ENCODE results near the gene CSNK1G1.

CSNK1G1 gene

DNA sequence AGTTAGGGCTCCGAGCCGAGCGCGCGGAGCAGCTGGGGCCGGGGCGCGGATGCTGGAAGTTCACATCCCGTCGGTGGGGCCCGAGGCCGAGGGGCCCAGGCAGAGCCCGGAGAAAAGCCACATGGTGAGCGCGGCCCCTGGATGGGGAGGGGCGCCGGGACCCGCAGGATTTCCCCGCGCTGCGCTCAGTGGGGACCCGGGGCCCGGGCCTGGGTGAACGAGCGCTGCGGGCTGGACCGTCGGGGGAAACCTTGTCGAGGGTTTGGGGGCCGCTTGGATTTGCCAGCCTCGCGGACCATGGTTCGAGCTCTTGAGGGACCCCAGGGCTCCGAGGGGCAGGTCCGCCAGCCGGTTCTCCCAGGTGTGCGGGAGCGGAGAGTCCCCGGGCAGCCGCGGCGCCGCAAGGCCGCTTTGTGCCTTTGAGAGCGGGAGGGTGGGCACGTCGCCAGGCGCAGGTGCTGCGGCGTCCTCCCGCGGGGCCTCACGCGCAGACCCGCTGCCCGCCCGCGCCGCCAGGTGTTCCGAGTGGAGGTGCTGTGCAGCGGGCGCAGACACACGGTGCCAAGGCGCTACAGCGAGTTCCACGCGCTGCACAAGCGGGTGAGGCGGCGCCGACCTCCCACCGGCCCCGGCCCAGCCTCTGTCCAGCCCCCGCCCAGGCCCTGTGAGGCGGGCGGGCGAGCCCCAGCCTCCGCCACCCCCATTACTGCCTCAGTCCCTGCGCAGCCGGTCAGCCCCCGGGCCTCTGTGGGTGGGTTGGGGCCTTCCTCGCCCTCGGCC, 204.1 kb downstream of the CSNK1G1 start, which contains the start of gene SNX22:
Gene SNX22 (plus strand): TSS at position 5 of the 780 bp plus-strand sequence. CDS start 45 bp downstream, at position 50.
- no peak for DNase-seq

DNA sequence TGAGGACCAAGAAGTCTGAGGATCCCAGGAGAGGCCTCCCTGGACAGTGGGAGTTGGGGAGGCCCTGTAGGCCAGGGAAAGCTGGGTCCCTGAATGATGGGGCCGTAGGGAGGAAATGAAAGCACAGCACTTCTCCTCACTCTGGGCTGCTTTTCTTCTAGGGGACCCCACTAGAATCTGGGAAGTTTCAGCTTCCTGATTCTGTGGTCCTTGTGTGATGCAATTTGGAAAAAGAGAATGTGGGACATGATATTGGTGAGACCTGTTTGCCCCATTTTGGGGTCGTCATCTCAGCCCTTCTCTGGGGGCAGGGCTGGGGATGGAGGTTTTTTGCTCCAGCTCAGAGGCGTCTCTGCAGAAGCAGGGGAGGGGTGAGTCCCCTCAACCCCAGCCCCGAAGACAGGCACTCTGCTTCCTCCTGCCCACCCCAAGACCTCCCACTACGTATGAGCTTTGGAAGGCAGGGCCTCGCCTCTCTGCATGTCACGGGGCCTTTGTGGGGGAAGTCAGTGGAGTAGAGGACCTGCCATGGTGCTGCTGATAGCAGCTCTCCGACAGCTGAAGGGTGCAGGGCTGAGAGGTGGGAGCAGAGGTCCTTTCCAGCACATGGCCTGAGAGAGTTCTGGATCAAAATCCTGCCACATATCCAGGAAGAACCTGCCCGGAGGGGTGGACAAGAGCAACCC, 205.9 kb downstream of the CSNK1G1 start:
- no peak for DNase-seq

- DNase-seq, result peak; percentile 62
These were observed 206.5 kb downstream of the CSNK1G1 start for GRCh38 chr15:64149424-64149823.

DNA sequence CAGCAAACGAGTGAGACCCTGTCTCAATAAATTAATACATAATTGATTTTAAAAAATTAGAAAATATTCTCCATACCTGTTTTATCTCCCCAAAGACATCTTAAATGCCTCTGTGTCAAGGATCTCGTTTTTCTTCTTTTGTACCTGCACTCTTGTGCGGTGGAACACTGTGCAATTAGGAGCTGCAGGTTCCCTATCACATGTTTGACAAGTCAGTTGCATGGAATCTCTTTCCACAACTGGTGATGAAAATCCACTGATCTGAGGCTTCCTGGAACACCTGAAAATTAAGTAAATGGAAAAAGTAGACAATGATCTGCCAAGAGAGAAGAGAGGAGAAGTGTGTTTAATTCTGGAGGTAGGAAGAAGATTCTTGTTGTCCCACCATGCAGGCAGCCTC, 207.4 kb downstream of the CSNK1G1 start:
- no peak for DNase-seq

GRCh38 chr15:64148168-64148567, 207.8 kb downstream of the CSNK1G1 start:
- DNase-seq, result no peak

DNA sequence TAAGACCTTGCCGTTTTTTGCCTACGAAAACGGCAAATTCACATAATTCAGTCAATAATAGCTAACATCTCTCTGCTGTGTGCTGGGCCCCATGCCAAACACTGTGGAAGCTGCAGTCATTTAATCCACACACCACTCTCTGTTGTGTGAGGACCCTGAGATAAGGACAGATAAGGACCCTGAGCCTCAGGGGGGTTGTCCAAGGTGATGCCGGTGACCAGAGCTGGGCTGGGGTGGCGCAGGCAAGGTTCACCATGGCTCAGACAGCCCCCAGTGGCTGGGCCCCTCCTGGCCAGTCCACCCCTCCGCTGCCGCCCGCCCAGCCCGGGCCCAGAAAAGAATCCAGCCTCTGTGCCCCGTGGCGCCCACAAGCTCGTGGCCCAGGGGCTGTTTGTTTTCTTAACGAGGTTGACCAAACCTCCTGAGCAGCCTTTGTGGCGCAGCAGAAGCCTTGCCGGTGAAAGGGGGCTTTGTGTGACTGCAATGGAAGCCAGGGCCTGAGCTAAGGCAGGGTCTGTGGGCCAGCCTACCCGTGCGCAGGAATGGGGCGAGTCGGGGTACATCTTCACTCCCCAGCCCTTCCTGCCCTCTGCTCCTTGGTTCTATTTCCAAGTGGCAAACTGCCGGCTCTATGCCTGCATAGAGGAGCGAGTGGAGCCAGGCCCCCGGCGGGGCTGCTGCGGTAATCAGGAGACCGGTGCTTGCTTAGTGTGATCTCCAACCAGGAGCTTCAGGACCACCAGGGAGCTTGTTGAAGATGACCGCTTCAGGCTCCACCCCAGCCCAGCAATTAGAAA, 208.9 kb downstream of the CSNK1G1 start:
- no peak for DNase-seq

DNA sequence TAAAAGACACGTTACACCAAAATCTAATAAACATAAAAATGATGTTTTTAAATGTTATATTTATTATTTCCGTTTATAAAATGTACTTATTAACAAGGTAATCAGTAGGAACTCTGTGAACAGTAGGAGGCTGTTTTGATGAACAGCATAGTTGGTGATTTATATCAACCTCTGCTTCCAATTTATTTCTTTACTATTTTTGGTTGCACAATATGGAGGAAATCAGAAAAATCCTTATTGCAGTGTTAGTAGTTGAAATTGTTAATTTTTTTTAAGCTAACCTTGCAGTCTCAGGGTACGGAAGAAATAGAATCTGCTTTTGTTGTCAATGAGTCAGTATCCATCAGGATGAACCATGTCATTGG, 209.5 kb downstream of the CSNK1G1 start:
- no peak for DNase-seq

DNA sequence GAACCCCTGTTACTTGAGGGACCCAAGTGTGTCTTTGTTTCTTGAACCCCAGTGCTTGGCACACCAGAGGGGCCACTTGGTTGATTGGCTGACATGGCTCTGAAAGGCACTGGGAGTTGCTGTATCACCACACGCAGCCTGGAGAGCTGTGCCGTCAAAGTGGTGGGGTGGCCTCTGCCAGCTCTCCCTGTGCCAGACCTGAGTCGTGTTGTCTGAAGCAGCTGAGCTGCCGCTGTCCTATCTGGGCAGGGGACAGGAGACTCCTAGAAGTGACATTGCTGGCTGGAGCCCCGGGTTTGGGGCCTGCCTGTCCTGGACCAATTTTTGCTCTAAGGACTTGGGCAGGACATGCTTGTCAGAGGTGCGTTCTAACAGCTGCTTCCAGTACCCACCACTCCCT, 209.9 kb downstream of the CSNK1G1 start:
- DNase-seq, result no peak

DNA sequence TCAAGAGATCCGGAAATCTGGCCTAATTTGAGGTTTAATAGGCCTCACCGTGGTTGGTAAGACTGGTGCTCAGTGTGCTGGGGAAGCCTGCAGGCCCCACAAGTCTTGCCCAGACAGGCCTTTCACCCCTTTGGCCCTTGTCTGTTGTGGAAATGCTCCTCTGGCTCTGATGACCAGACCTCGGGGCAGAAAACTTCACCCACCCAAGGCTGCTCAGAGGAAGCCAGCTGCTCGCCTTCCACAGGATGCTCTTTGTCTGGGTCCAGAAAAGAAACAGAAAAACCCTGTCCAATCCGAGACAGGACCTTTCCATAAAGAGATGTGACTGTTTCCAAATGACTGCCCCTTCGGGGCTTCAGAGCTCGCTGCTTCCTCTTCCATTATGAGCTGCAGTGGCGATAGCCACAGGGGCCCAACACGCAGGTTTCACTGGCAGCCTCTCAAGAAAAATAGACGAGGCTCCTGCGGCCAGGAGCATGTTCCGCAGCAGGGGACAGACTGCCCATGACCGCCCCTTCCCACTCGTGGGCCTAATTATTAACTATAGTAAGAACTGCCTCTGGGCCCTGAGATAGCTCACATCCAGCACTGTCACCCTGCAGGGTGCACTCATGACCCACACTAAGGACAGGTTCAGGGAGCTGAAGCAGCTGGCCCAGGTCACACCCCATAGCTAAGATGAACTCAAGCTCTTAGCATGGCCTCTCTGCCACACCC, 211.2 kb downstream of the CSNK1G1 start:
- DNase-seq, result no peak

DNA sequence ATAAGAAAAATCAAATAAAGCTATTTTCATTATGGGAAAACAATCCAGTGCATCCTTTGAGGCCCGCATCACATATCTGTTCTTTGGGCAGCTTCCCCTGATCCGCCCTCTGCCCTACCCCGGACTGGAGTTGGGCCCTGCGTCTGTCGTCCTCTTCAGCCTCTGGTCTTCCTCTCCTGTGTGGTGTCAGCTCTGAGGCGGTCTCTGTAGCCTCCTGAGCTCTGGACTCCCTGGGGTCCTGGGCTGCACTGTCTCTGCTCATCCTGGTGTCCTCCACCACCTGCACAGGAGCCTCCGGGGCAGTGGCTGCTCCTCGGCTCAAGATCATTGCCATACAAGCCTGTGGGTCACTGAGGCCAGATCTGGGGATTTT, 211.8 kb downstream of the CSNK1G1 start:
- no peak for DNase-seq

DNA sequence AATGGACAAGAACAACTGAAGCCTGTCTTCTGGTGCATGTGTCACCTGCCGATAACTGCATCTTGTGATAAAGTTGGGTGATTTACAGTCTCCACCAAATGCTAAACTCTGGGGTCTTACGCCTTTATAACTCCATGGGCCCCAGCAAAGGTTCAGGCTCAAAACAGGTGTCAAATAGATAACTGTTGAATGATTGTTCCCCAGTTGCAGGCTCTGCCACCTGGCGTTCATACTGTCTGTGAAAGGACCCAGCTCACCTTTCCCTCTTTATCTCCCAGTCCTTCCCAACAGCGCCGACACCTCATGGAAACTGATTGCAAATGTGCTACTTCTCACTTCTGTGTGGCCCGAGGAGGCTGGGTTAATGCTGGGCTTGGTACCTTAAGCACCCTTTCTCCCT, 212.7 kb downstream of the CSNK1G1 start:
- DNase-seq, result no peak

- DNase-seq, result no peak
These were observed 214.0 kb downstream of the CSNK1G1 start for GRCh38 chr15:64141798-64142512.

GRCh38 chr15:64138331-64138941, 217.5 kb downstream of the CSNK1G1 start:
- no peak for DNase-seq

- no peak for DNase-seq
These were observed 218.6 kb downstream of the CSNK1G1 start for GRCh38 chr15:64137226-64137833.

DNA sequence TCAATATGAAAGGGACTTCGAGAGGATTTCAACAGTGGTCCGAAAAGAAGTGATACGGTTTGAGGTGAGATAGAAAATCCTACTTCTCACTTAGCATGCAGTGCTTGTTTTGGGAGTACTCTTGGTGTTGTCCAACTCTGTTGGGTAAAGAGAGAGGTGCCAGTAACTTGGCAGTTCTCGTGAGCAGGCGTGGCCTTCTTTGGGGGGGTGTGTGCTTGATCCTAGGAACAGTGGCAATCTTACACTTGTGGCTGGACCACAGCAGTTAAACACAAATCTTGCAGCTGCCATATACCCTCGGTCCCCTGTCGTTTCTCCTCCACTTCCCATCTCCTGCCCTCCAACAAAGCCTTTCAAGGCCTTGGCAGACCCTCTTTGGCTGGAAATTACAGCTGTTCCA, 219.6 kb downstream of the CSNK1G1 start:
- DNase-seq, result no peak

- no peak for DNase-seq
These were observed 221.6 kb downstream of the CSNK1G1 start for GRCh38 chr15:64134345-64134829.

DNA sequence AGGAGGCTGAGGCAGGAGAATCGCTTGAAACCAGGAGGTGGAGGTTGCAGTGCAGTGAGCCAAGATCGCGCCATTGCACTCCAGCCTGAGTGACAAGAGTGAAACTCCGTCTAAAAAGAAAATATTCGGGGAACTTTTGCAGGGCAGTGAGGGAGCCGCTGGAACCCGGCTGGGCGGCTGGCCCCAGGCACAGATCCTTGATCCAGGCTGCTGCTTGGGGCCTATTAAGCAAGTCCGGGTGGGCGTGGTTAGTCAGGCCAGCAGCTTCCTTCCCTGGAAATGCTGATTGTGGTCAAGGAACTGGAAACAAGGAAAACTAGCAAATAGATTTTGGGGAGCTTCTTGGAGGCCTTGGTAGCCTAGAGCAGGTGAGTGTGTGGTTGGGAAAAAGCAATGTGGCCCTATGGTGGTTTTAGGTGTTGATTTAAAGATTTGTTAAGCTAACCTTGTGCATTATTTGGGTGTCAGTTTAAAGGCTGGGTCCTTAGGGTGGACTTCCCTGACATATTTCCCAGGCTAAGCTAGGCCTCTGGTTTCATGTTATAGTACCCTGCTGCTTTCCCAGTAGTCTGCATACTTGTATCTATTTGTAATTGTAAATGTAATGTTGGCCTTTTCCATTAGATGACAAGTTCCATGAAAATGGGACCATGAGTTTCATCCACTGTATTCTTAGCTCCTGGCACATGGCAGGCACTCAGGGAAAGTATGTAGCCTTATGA, 222.2 kb downstream of the CSNK1G1 start:
- no peak for DNase-seq

DNA sequence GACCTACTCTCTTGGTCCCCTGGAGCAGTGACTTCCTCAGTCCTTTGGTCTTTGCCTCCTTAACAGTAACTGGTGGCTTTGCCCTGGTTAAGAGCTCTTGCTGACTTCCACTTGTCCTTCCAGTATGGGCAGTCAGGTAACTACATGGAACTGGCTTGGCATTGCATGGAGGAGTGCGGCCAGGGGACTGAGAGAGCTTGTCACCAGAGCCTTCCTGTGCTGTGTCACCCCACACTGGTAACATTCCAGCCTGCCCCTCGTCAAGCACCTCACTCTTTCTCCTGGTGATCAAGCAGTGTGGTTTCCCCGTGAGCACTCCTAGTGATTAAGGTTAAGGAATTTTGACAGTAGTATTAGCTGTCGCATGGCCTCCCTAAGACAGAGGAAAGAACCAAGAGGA, 223.8 kb downstream of the CSNK1G1 start:
- DNase-seq, result no peak

GRCh38 chr15:64131547-64131946, 224.4 kb downstream of the CSNK1G1 start:
- no peak for DNase-seq

DNA sequence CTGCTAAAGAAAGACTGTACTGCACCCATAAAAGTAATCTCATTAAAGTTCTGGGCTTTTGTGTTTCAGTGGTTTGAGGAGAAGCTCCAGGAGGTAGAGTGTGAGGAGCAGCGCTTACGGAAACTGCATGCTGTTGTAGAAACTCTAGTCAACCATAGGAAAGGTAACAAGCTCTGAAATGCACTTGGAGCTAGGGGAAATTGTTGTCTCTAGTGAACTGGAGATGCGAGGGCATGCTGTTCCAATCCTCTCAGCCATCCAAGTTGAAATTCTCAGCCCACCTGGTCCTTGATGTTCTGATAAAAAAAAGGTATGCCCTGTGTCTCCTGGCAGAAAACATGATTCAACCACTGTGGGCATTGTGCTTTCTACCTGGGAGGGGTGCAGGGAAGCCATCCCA, 225.8 kb downstream of the CSNK1G1 start:
- DNase-seq, result no peak

All from NCI-H226 (cell line).